ENCODE results near the gene TUBA4A. TPM values are rescaled to one million over a fixed set of nuclear protein-coding genes. Genes with fewer than 3 reads are reported as not detected.

The TUBA4A gene
- 100 to 1,000 TPM; 261 to 339 TPM for total RNA-seq

DNA sequence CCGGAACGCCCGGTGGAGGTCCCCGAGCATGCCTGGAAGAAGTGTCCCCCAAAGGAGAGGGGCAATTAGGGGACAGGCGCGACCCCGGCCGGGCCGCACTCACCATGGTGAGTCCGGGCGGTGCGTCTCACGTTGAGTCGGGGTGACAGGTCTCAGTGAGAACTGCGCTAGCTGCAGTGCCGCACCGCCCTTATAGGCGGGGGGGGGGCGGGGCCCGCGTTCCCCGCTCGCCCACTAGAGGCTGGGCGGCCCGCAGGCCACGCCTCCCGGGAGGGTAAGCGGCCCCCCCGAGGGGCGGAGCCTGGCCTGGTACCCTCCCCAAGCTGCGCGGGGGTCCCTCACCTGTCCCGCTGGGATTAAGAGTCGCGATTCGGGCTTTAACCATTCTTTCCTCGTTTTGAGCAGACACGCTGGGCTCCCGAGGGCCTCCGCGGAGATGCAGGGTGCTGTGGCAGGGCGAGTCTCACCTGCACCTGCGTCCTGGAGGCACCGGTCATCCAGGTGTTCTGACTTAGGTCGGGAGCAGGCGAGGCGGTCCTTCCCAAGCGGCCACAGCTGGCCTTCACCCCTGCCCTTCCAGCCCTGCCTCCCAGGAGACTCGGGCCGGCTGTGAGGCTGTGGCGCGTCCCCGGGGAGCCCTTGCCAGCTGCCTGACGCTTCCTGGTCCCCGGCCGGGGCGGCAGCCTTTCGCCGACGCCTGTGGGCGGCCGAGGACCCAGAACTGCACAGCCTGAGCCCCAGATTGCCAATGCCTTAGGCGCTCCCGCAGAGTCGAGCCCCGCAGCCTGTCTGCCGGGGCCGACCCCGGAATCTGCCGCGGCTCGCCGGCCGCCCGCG lies at the start of gene TUBA4A:
Gene TUBA4A, minus strand, starts transcription at position 166 of the 837 bp plus-strand sequence. Its CDS starts 60 bp downstream, at position 106.
- peak; percentile 91 for DNase-seq
- peaks cover 40% of the 10 kb centered on the region for H3K36me3 Mint-ChIP-seq (ENCODE audit: low read depth)
- no peaks in the 10 kb centered on the region for H3K9me3 Mint-ChIP-seq
- POLR2A ChIA-PET = interaction anchor here (0.7 to 1.5 kb wide), 5 partner anchors 9 to 75 kb away, joined by 3 to 6 read pairs (median 5); partner anchors contain the start of genes DNAJB2, GLB1L and STK16
- no peaks in the 10 kb centered on the region for H3K27me3 Mint-ChIP-seq
- peak within 1 kb of the TSS; percentile 99 for H3K4me3 Mint-ChIP-seq
- peak within 1 kb of the TSS; percentile 93 for H3K27ac Mint-ChIP-seq
- H3K4me1 Mint-ChIP-seq = peaks cover 50% of the 10 kb centered on the region
- CTCF ChIA-PET = interaction anchor here (1.0 to 9.7 kb wide), 12 partner anchors 8 to 97 kb away, joined by 3 to 99 read pairs (median 4); partner anchors contain the start of genes ABCB6, CNPPD1, DNAJB2 and GLB1L

DNA sequence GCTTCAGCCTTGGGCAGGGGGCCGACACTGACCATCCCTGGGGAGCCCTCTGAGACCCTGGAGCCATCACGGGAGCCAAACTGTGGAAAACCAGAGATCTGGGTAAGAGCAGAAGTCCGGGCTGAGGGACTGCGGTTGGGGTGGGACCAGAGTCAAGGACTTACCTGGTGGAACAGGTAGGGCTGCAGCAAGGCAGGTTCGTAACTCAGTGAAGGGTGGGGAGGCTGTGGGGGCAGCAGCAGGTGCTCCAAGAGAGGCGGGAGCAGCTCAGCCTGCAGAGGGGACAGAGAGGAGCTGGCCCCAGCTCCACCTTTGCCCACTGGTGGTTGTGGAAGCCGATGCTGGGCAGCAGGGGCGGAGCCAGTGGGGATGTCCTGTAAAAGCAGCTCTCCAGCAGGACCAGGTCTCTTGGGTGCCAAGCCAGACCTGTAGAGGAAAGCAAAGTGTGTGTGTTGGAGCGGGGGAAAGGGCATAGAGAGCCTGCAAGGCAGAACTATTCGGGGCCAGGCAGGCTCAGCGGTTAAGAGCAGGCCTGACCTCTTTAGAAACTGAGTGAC lies 48.8 kb upstream of the TUBA4A start:
- Mint-ChIP-seq H3K36me3 (ENCODE audit: low read depth) (no peaks in the 10 kb centered on the region), H3K27me3 (peaks cover 45% of the 10 kb centered on the region), H3K4me3 (no peak overlapping the region), H3K9me3 (no peaks in the 10 kb centered on the region), H3K4me1 (peaks cover 9% of the 10 kb centered on the region), H3K27ac (no peak overlapping the region)
- ChIA-PET CTCF (interaction anchor here (1.6 to 1.7 kb wide), 3 partner anchors 7 to 273 kb away, joined by 3 to 10 read pairs (median 4); no protein-coding TSS in a partner anchor), POLR2A (no interaction called here)
- no peak for DNase-seq

DNA sequence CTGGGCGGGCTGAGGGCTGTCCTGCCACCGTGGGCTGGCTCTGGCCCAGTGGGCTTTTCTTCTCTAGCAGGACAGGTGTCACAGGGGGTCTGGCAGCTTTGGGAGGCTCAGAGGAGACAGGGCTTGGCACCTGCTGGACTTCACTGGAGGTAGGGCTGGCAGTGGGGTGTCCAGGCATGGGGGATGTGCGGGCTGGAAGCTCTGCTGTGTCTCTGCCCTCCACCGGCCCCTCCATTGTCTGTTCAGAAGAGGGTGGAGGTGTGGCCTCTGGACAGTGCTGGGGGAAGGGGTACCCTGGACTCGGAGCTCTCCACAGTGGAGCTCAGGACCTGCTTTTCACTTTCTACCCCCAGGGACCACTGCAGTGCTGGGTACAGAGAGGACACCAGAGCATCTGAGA lies 46.3 kb upstream of the TUBA4A start:
- CTCF ChIA-PET = interaction anchor here (0.7 to 10.7 kb wide), 10 partner anchors 10 to 310 kb away, joined by 3 to 194 read pairs (median 4); partner anchors contain the start of genes ABCB6 and DNAJB2
- H3K27me3 Mint-ChIP-seq = peaks cover 36% of the 10 kb centered on the region
- H3K36me3 Mint-ChIP-seq (ENCODE audit: low read depth) = no peaks in the 10 kb centered on the region

DNA sequence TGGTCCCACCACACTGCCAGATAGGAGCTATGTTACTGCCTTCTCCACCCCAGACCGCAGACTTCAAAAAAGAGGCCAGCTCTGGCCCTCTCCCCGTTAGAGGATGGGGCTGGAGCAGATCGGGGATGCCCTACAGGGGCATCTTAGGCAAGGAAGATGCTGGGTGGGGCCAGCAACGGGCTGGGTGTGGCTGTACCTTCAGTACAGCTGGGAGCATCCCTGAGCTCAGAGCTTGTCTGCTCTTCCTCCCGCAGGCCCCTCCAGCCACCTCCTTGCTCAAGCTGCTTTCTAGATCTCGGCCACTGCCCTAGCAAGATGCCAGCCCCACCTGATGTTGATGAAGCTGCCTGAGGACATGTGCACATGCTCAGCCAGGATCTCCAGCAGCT lies 45.6 kb upstream of the TUBA4A start:
- Mint-ChIP-seq H3K4me1 (peaks cover 24% of the 10 kb centered on the region), H3K27ac (no peak overlapping the region), H3K9me3 (no peaks in the 10 kb centered on the region), H3K27me3 (peaks cover 33% of the 10 kb centered on the region), H3K4me3 (no peak overlapping the region), H3K36me3 (ENCODE audit: low read depth) (no peaks in the 10 kb centered on the region)
- DNase-seq = no peak
- ChIA-PET CTCF (interaction anchor here (0.7 to 10.7 kb wide), 11 partner anchors 8 to 269 kb away, joined by 3 to 194 read pairs (median 4); partner anchors contain the start of genes ABCB6 and DNAJB2), POLR2A (no interaction called here)

More for the DNA sequence above, 46.3 kb upstream of the TUBA4A start:
- H3K27ac Mint-ChIP-seq = no peak overlapping the region
- DNase-seq = no peak
- H3K9me3 Mint-ChIP-seq = no peaks in the 10 kb centered on the region
- H3K4me3 Mint-ChIP-seq = no peak overlapping the region
- peaks cover 20% of the 10 kb centered on the region for H3K4me1 Mint-ChIP-seq
- POLR2A ChIA-PET = no interaction called here

- Mint-ChIP-seq H3K27me3 (peaks cover 32% of the 10 kb centered on the region), H3K36me3 (ENCODE audit: low read depth) (no peaks in the 10 kb centered on the region), H3K27ac (no peak overlapping the region), H3K4me3 (no peak overlapping the region), H3K9me3 (no peaks in the 10 kb centered on the region), H3K4me1 (peaks cover 29% of the 10 kb centered on the region)
- ChIA-PET POLR2A (no interaction called here), CTCF (interaction anchor here (0.9 to 10.7 kb wide), 8 partner anchors 8 to 139 kb away, joined by 3 to 194 read pairs (median 4); partner anchors contain the start of genes ABCB6 and DNAJB2)
- DNase-seq = peak; percentile 87
These were observed 45.1 kb upstream of the TUBA4A start for GRCh38 chr2:219298759-219299371.

GRCh38 chr2:219297766-219298456 lies 44.2 kb upstream of the TUBA4A start:
- POLR2A ChIA-PET = no interaction called here
- CTCF ChIA-PET = interaction anchor here (0.8 to 10.7 kb wide), 7 partner anchors 18 to 142 kb away, joined by 3 to 194 read pairs (median 4); partner anchors contain the start of genes DNAJB2 and NHEJ1
- no peak overlapping the region for H3K27ac Mint-ChIP-seq

GRCh38 chr2:219296631-219297391 lies 43.1 kb upstream of the TUBA4A start:
- peaks cover 23% of the 10 kb centered on the region for H3K27me3 Mint-ChIP-seq
- DNase-seq = peak; percentile 17

More at GRCh38 chr2:219297766-219298456, 44.2 kb upstream of the TUBA4A start:
- DNase-seq = no peak
- H3K9me3 Mint-ChIP-seq = no peaks in the 10 kb centered on the region
- H3K36me3 Mint-ChIP-seq (ENCODE audit: low read depth) = no peaks in the 10 kb centered on the region
- H3K4me3 Mint-ChIP-seq = no peak overlapping the region
- H3K27me3 Mint-ChIP-seq = peaks cover 26% of the 10 kb centered on the region
- peaks cover 31% of the 10 kb centered on the region for H3K4me1 Mint-ChIP-seq

DNA sequence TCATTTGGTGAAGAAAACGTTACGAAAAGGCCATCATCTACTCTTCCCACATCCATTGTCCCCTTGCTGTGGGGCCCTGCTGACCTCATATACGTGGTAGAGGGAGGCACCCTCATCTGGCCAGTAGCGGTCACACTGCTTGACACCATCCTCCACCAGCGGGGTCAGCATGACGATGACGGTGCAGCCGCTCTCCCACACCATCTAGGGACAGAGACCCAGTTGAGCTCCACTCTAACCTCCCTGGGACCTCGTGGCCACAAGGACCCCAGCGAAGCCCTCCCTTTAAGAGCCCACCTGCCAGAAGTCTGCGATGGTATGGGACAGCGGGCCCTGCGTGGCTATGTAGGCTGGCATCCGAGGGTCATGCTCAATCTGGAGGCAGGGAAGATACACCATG lies 42.4 kb upstream of the TUBA4A start:
- no peaks in the 10 kb centered on the region for H3K9me3 Mint-ChIP-seq
- no peak for DNase-seq
- no peaks in the 10 kb centered on the region for H3K36me3 Mint-ChIP-seq (ENCODE audit: low read depth)
- peaks cover 20% of the 10 kb centered on the region for H3K27me3 Mint-ChIP-seq
- H3K4me3 Mint-ChIP-seq = no peak overlapping the region
- POLR2A ChIA-PET = interaction anchor here (1.5 kb wide), 1 partner anchor 42 kb away, joined by 4 read pairs; the partner anchor contains the start of gene TUBA4A
- CTCF ChIA-PET = interaction anchor here (1.0 to 10.7 kb wide), 16 partner anchors 9 to 400 kb away, joined by 3 to 194 read pairs (median 6); partner anchors contain the start of genes CNPPD1, DNAJB2, NHEJ1 and PTPRN
- peaks cover 31% of the 10 kb centered on the region for H3K4me1 Mint-ChIP-seq
- no peak overlapping the region for H3K27ac Mint-ChIP-seq

More at GRCh38 chr2:219296631-219297391, 43.1 kb upstream of the TUBA4A start:
- ChIA-PET POLR2A (no interaction called here), CTCF (interaction anchor here (1.0 to 10.7 kb wide), 8 partner anchors 15 to 141 kb away, joined by 3 to 194 read pairs (median 16); partner anchors contain the start of genes CNPPD1, DNAJB2, NHEJ1 and TUBA4A)
- no peak overlapping the region for H3K27ac Mint-ChIP-seq
- H3K9me3 Mint-ChIP-seq = no peaks in the 10 kb centered on the region
- H3K36me3 Mint-ChIP-seq (ENCODE audit: low read depth) = no peaks in the 10 kb centered on the region
- H3K4me3 Mint-ChIP-seq = no peak overlapping the region
- H3K4me1 Mint-ChIP-seq = peaks cover 31% of the 10 kb centered on the region

GRCh38 chr2:219294356-219295351 lies 40.9 kb upstream of the TUBA4A start:
- Mint-ChIP-seq H3K27ac (peak overlapping the region; percentile 77), H3K4me3 (peak overlapping the region; percentile 67)

GRCh38 chr2:219293736-219294231 lies 40.1 kb upstream of the TUBA4A start:
- peak overlapping the region; percentile 67 for H3K4me3 Mint-ChIP-seq

More at GRCh38 chr2:219294356-219295351, 40.9 kb upstream of the TUBA4A start:
- Mint-ChIP-seq H3K9me3 (no peaks in the 10 kb centered on the region), H3K4me1 (peaks cover 31% of the 10 kb centered on the region), H3K27me3 (peaks cover 13% of the 10 kb centered on the region), H3K36me3 (ENCODE audit: low read depth) (no peaks in the 10 kb centered on the region)
- peak; percentile 88 for DNase-seq
- CTCF ChIA-PET = interaction anchor here (0.5 to 10.7 kb wide), 68 partner anchors 9 to 624 kb away, joined by 3 to 194 read pairs (median 5); partner anchors contain the start of genes ABCB6, ANKZF1, ATG9A and CFAP65
- POLR2A ChIA-PET = interaction anchor here (0.6 to 1.5 kb wide), 2 partner anchors 40 to 118 kb away, joined by 4 read pairs; partner anchors contain the start of genes CNPPD1 and TUBA4A

More at GRCh38 chr2:219293736-219294231, 40.1 kb upstream of the TUBA4A start:
- Mint-ChIP-seq H3K9me3 (no peaks in the 10 kb centered on the region), H3K27ac (peak overlapping the region; percentile 36), H3K27me3 (peaks cover 9% of the 10 kb centered on the region), H3K4me1 (peaks cover 26% of the 10 kb centered on the region), H3K36me3 (ENCODE audit: low read depth) (no peaks in the 10 kb centered on the region)
- ChIA-PET CTCF (interaction anchor here (0.8 to 10.7 kb wide), 11 partner anchors 14 to 236 kb away, joined by 3 to 194 read pairs (median 7); partner anchors contain the start of genes DNAJB2, GLB1L, NHEJ1 and STK16), POLR2A (no interaction called here)
- DNase-seq = no peak

All from activated CD4-positive, alpha-beta T cell treated with anti-CD3 and anti-CD28 coated beads, Interleukin-2, amount 10 ng/mL, durations not matched to agents 7 days and 5 days (primary cell).